ENCODE results near the gene DCUN1D3. TPM values are rescaled to one million over a fixed set of nuclear protein-coding genes. Genes with fewer than 3 reads are reported as not detected.
"Not testable (repeated sequence)": the region's sequence is repeated elsewhere in the genome, so short reads cannot be mapped to it uniquely, and the experiment has no call there.

The DCUN1D3 gene
- total RNA-seq, 2 experiments from 2014 or later: 5.9 to 6.9 TPM

DNA sequence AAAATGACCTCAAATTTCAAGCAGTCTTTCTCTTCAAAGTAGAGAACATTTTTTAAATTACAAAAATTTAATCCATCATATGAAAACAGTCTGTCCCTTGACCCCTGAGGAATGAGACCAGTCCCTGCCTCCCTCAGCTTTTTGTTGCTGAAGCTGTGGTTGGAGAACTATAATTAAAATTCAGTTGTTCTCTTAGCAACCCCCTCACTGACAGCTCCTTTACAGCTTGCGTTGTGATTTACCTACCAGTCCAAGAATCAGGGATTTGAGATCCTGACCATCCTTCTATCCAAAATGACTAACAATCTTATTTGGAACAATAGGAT, 30.2 kb upstream of the DCUN1D3 start:
- H3K4me3 Mint-ChIP-seq: no peak overlapping the region
- H3K9me3 Mint-ChIP-seq: no peaks in the 10 kb centered on the region
- H3K27ac Mint-ChIP-seq: no peak overlapping the region
- H3K36me3 Mint-ChIP-seq (ENCODE audit: low read depth): peaks cover 9% of the 10 kb centered on the region
- DNase-seq (no peak), ATAC-seq (no peak)
- H3K27me3 Mint-ChIP-seq: no peaks in the 10 kb centered on the region
- H3K4me1 Mint-ChIP-seq (ENCODE audit: low read depth): no peaks in the 10 kb centered on the region
- intact Hi-C loops (cut with micrococcal nuclease): no loop called here
- ChIA-PET POLR2A (interaction anchor here (0.7 kb wide), 1 partner anchor 24 kb away, joined by 3 read pairs; no protein-coding TSS in a partner anchor), CTCF (interaction anchor here (1.1 kb wide), 1 partner anchor 12 kb away, joined by 3 read pairs; no protein-coding TSS in a partner anchor)
- TF ChIP-seq, protein P1, sequence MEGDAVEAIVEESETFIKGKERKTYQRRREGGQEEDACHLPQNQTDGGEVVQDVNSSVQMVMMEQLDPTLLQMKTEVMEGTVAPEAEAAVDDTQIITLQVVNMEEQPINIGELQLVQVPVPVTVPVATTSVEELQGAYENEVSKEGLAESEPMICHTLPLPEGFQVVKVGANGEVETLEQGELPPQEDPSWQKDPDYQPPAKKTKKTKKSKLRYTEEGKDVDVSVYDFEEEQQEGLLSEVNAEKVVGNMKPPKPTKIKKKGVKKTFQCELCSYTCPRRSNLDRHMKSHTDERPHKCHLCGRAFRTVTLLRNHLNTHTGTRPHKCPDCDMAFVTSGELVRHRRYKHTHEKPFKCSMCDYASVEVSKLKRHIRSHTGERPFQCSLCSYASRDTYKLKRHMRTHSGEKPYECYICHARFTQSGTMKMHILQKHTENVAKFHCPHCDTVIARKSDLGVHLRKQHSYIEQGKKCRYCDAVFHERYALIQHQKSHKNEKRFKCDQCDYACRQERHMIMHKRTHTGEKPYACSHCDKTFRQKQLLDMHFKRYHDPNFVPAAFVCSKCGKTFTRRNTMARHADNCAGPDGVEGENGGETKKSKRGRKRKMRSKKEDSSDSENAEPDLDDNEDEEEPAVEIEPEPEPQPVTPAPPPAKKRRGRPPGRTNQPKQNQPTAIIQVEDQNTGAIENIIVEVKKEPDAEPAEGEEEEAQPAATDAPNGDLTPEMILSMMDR (IDR thresholded peaks at IDR 0.05): no peak

DNA sequence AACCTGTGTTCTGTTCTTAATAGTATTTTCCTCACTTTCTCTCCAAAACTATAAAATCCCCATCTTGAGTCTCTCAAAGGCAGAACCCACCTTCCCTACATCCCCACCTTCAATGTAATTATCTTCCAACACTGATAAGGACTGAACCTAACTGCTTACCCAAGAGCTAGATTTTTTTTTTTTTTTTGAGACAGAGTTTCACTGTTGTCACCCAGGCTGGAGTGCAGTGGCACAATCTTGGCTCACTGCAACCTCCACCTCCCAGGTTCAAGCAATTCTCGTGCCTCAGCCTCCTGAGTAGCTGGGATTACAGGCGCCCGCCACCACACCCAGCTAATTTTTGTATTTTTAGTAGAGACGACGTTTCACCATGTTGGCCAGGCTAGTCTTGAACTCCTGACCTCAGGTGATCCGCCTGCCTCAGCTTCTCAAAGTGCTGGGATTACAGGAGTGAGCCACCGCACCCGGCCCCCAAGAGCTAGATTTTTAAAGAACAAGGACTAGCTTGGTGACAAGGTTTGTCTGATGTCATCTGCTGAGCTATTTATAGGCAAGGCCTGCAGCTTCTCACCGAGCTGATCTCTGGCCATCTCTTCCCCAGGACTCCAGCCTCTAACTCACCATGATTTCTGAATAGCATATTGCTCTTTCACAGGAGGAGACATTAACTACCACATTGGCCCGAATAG, 29.7 kb upstream of the DCUN1D3 start:
- H3K4me1 Mint-ChIP-seq (ENCODE audit: low read depth); H3K9me3 Mint-ChIP-seq; H3K36me3 Mint-ChIP-seq (ENCODE audit: low read depth); H3K4me3 Mint-ChIP-seq; H3K27ac Mint-ChIP-seq; H3K27me3 Mint-ChIP-seq; ATAC-seq; DNase-seq; intact Hi-C loops (cut with micrococcal nuclease): not testable (repeated sequence)
- ChIA-PET POLR2A (interaction anchor here (0.7 to 1.4 kb wide), 2 partner anchors 24 to 65 kb away, joined by 3 read pairs; no protein-coding TSS in a partner anchor), CTCF (interaction anchor here (1.0 to 1.1 kb wide), 2 partner anchors 13 to 79 kb away, joined by 3 read pairs; no protein-coding TSS in a partner anchor)

DNA sequence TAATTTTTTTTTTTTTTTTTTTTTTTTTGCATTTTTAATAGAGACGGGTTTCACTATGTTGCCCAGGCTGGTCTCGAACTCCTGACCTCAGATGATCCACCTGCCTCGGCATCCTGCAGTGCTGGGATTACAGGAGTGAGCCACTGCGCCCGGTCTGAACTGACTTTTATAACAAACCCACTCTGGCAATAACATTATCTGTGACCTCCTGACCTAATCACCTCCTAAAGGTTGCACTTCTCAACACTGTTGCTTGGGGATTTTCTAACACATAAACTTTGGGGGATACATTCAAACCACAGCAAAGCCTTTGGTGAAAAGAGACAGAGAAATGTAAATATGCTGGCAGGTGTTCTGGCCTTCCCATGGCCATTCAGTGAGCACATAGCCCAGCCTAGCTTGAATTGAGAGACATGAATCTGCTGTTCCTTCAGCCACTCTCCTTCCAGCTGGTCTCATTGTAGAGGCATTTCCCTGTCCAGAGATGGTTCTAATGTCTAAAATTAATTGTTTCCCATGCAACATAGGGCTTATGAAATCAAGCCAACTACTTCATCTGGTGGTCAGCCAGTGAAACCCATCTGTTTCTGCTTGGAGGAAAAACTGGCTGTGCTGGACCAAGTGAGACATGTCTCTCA, 28.7 kb upstream of the DCUN1D3 start:
- H3K4me3 Mint-ChIP-seq: no peak overlapping the region
- POLR2A ChIA-PET: interaction anchor here (0.9 to 1.4 kb wide), 2 partner anchors 14 to 64 kb away, joined by 3 to 4 read pairs; no protein-coding TSS in a partner anchor
- no peaks in the 10 kb centered on the region for H3K4me1 Mint-ChIP-seq (ENCODE audit: low read depth)
- TF ChIP-seq, protein P1 (IDR thresholded peaks at IDR 0.05): no peak
- CTCF ChIA-PET: interaction anchor here (1.0 kb wide), 1 partner anchor 78 kb away, joined by 3 read pairs; no protein-coding TSS in a partner anchor
- H3K9me3 Mint-ChIP-seq: no peaks in the 10 kb centered on the region
- no peaks in the 10 kb centered on the region for H3K27me3 Mint-ChIP-seq
- DNase-seq (no peak), ATAC-seq (no peak)
- intact Hi-C loops (cut with micrococcal nuclease): no loop called here
- no peak overlapping the region for H3K27ac Mint-ChIP-seq
- peaks cover 9% of the 10 kb centered on the region for H3K36me3 Mint-ChIP-seq (ENCODE audit: low read depth)

DNA sequence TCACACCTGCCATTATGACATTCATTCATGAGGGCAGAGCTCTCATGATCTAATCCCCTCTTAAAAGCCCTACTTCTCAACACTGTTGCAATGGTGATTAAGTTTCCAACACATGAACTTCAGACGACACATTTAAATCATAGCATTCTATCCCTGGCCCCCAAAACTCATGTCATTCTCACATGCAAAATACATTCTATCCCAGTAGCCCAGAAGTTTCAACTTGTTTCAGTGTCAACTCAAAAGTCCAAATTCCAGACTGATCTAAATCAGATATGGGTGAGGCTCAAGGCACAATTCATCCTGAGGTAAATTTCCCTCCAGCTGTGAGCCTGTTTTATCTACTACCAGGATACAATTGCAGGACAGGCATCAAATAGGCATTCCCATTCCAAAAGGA, 25.6 kb upstream of the DCUN1D3 start:
- DNase-seq: no peak
- POLR2A ChIA-PET: no interaction called here
- CTCF ChIA-PET: no interaction called here
- ATAC-seq: no peak
- Mint-ChIP-seq H3K36me3 (ENCODE audit: low read depth) (peaks cover 12% of the 10 kb centered on the region), H3K4me3 (no peak overlapping the region), H3K27me3 (no peaks in the 10 kb centered on the region), H3K27ac (no peak overlapping the region), H3K4me1 (ENCODE audit: low read depth) (no peaks in the 10 kb centered on the region), H3K9me3 (no peaks in the 10 kb centered on the region)
- TF ChIP-seq, protein P1 (IDR thresholded peaks at IDR 0.05): no peak
- intact Hi-C loops (cut with micrococcal nuclease): no loop called here

DNA sequence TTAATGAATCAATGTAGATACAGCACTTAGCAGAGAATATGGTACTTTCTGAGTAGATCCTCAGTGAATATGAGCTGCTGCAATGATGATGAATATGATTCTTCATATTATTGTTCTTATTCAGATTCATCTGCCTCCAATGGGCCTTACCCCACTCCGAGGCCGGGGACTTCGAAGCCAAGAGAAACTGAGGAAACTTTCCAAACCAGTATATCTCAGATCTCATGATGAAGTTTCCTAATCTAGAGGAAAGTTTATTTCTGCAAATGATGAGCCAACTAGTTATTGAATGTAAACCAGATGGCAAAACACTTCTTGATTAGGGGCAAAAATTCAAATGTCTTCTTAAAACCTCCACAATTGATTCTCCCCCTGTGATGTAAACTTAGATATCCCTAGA, 23.7 kb upstream of the DCUN1D3 start:
- H3K27ac Mint-ChIP-seq: no peak overlapping the region
- no peaks in the 10 kb centered on the region for H3K27me3 Mint-ChIP-seq
- DNase-seq: no peak
- H3K9me3 Mint-ChIP-seq: no peaks in the 10 kb centered on the region
- intact Hi-C loops (cut with micrococcal nuclease): no loop called here
- no peak for ATAC-seq
- POLR2A ChIA-PET: no interaction called here
- no peak overlapping the region for H3K4me3 Mint-ChIP-seq
- peaks cover 14% of the 10 kb centered on the region for H3K4me1 Mint-ChIP-seq (ENCODE audit: low read depth)
- CTCF ChIA-PET: no interaction called here
- TF ChIP-seq, protein P1 (IDR thresholded peaks at IDR 0.05): no peak
- H3K36me3 Mint-ChIP-seq (ENCODE audit: low read depth): peaks cover 15% of the 10 kb centered on the region
